Prostate gland (tissue), 2 donors: ENCODE measurements around the gene UCK2. TPM values are rescaled to one million over a fixed set of nuclear protein-coding genes. Genes with fewer than 3 reads are reported as not detected.

ENCODE experiments used
- DNase-seq: peaks from one replicate; pipeline ENCODE4 v3.0.0-alpha.2; 2019; ENCODE audit warnings: low spot score
- H3K27ac ChIP-seq, 2 donors: fragments of 200-600 bp; sonication (generic); 2 replicates each; pipeline ENCODE4 v1.5.1; 2017 to 2019
- H3K27me3 ChIP-seq: fragments of 200-600 bp; sonication (generic); replicated peaks from 2 replicates; pipeline ENCODE4 v1.5.1; 2019; ENCODE audit not compliant: insufficient read depth
- H3K36me3 ChIP-seq, 2 donors: fragments of 200-600 bp; sonication (generic); 1 replicate in 1 of 2; 2 replicates in 1 of 2; pipeline versions ENCODE4 v1.5.1 to v1.8.1; 2017 to 2019
- H3K4me1 ChIP-seq: fragments of 200-600 bp; sonication (generic); replicated peaks from 2 replicates; pipeline ENCODE4 v1.5.1; 2019
- H3K4me3 ChIP-seq, 2 donors: fragments of 200-600 bp; sonication (generic); 2 replicates each; pipeline ENCODE4 v1.5.1; 2017 to 2019
- H3K9me3 ChIP-seq: fragments of 200-600 bp; sonication (generic); 2 replicates; pipeline ENCODE4 v1.5.1; 2017
- CTCF ChIP-seq, 4 experiments: fragments of 200-600 bp in 2 of 4; fragments of 450-650 bp in 2 of 4; sonication (generic) in 2 of 4; IDR thresholded peaks; 1 replicate in 3 of 4; 2 replicates in 1 of 4; pipeline ENCODE4 v1.5.1; 2016 to 2019; ENCODE audit warnings: antibody characterized with exemption in 4 of 4, mild to moderate bottlenecking in 2 of 4, moderate library complexity in 2 of 4
- POLR2A ChIP-seq: fragments of 450-650 bp; IDR thresholded peaks from one replicate; pipeline ENCODE4 v1.6.1; 2016; ENCODE audit warnings: antibody characterized with exemption, mild to moderate bottlenecking
- POLR2AphosphoS5 ChIP-seq: sonication (generic); formaldehyde crosslinking; IDR thresholded peaks from one replicate; pipeline ENCODE4 v1.6.1; 2017; ENCODE audit warnings: antibody characterized with exemption
- whole genome bisulfite sequencing: methylation state at CpG from one replicate; pipeline ENCODE4 v1.1.5; 2018; 5-methylcytosine and 5-hydroxymethylcytosine counted together
- intact Hi-C: fragments of 100-400 bp; cut with DNase I; formaldehyde crosslinking; loops from one replicate; pipeline ENCODE4 v1.14.2; 2022
- total RNA-seq, 2 donors: library from RNA; depleted of rRNA; stranded (reverse); fragments of >200 nt; gene quantifications; one replicate each; pipeline ENCODE4 v1.1.0, GENCODE V29; 2016

UCK2 gene
- total RNA-seq, 2 donors from 2014 or later, result 23.8 to 25.9 TPM

GRCh38 chr1:165837838-165838364 lies 10.5 kb downstream of the UCK2 start:
- WGBS, result 81% methylated on average over 6 of the region's 6 CpGs
- intact Hi-C loops, result no loop called here
- no peak for DNase-seq
- Histone ChIP-seq H3K27ac (no peak overlapping the region), H3K4me3 (no peak overlapping the region), H3K9me3 (no peaks in the 10 kb centered on the region), H3K27me3 (no peaks in the 10 kb centered on the region), H3K36me3 (no peaks in the 10 kb centered on the region), H3K4me1 (no peaks in the 10 kb centered on the region)
- no peak for TF ChIP-seq POLR2A
- no peak for TF ChIP-seq CTCF (IDR thresholded peaks at IDR 0.05)
- no peak for TF ChIP-seq POLR2AphosphoS5

GRCh38 chr1:165840423-165840822 lies 13.0 kb downstream of the UCK2 start:
- no peaks in the 10 kb centered on the region for H3K27me3 ChIP-seq
- intact Hi-C loops, result no loop called here
- no peak overlapping the region for H3K4me3 ChIP-seq
- WGBS, result 96% methylated on average over 4 of the region's 4 CpGs
- H3K9me3 ChIP-seq, result no peaks in the 10 kb centered on the region
- H3K4me1 ChIP-seq, result no peaks in the 10 kb centered on the region
- H3K36me3 ChIP-seq, result no peaks in the 10 kb centered on the region
- DNase-seq, result no peak
- TF ChIP-seq POLR2AphosphoS5 (no peak), CTCF (IDR thresholded peaks at IDR 0.05) (no peak), POLR2A (no peak)
- no peak overlapping the region for H3K27ac ChIP-seq

GRCh38 chr1:165841582-165842017 lies 14.2 kb downstream of the UCK2 start:
- Histone ChIP-seq H3K4me1 (no peaks in the 10 kb centered on the region), H3K27me3 (no peaks in the 10 kb centered on the region), H3K9me3 (no peaks in the 10 kb centered on the region), H3K36me3 (no peaks in the 10 kb centered on the region), H3K27ac (no peak overlapping the region), H3K4me3 (no peak overlapping the region)
- no peak for DNase-seq
- intact Hi-C loops, result no loop called here
- TF ChIP-seq POLR2A (no peak), POLR2AphosphoS5 (no peak), CTCF (IDR thresholded peaks at IDR 0.05) (no peak)
- 87% methylated on average over 3 of the region's 3 CpGs for WGBS

GRCh38 chr1:165842023-165842670 lies 14.7 kb downstream of the UCK2 start:
- Histone ChIP-seq H3K9me3 (no peaks in the 10 kb centered on the region), H3K4me1 (no peaks in the 10 kb centered on the region), H3K36me3 (no peaks in the 10 kb centered on the region), H3K4me3 (no peak overlapping the region), H3K27me3 (no peaks in the 10 kb centered on the region), H3K27ac (no peak overlapping the region)
- intact Hi-C loops, result no loop called here
- WGBS, result 63% methylated on average over 2 of the region's 2 CpGs
- TF ChIP-seq POLR2AphosphoS5 (no peak), CTCF (IDR thresholded peaks at IDR 0.05) (no peak), POLR2A (no peak)
- DNase-seq, result no peak

GRCh38 chr1:165842671-165843129 lies 15.3 kb downstream of the UCK2 start:
- intact Hi-C loops, result no loop called here
- H3K9me3 ChIP-seq, result no peaks in the 10 kb centered on the region
- H3K27me3 ChIP-seq, result no peaks in the 10 kb centered on the region
- H3K27ac ChIP-seq, result no peak overlapping the region
- no peak for DNase-seq
- 31% methylated on average over 5 of the region's 5 CpGs for WGBS
- no peaks in the 10 kb centered on the region for H3K4me1 ChIP-seq
- H3K4me3 ChIP-seq, result no peak overlapping the region
- no peaks in the 10 kb centered on the region for H3K36me3 ChIP-seq
- TF ChIP-seq POLR2AphosphoS5 (no peak), POLR2A (no peak), CTCF (IDR thresholded peaks at IDR 0.05) (no peak)
